Progenitor cell of endocrine pancreas (in vitro differentiated cells): ENCODE measurements around the gene PLAAT3. TPM values are rescaled to one million over a fixed set of nuclear protein-coding genes. Genes with fewer than 3 reads are reported as not detected.
A peak's percentile ranks its signal among the peaks of the same experiment; 100 is the strongest.
"Not testable (repeated sequence)": the region's sequence is repeated elsewhere in the genome, so short reads cannot be mapped to it uniquely, and the experiment has no call there.

ENCODE experiments used
- DNase-seq: peaks from one replicate; pipeline ENCODE4 v3.0.0; 2021; ENCODE audit warnings: low spot score; ENCODE audit not compliant: unreplicated experiment
- H3K27ac Mint-ChIP-seq: 2 replicates; pipeline ENCODE4 v1.8.0; 2021; ENCODE audit warnings: mild to moderate bottlenecking, moderate library complexity, mixed read lengths
- H3K27me3 Mint-ChIP-seq: 2 replicates; pipeline ENCODE4 v1.8.0; 2021; ENCODE audit warnings: mixed read lengths
- H3K36me3 Mint-ChIP-seq: 2 replicates; pipeline ENCODE4 v1.8.0; 2022; ENCODE audit warnings: mixed read lengths; ENCODE audit not compliant: insufficient read depth
- H3K4me1 Mint-ChIP-seq: 2 replicates; pipeline ENCODE4 v1.8.0; 2021; ENCODE audit warnings: low read depth, mixed read lengths
- H3K4me3 Mint-ChIP-seq: 2 replicates; pipeline ENCODE4 v1.8.0; 2021; ENCODE audit warnings: low read depth, mild to moderate bottlenecking, moderate library complexity, mixed read lengths
- H3K9me3 Mint-ChIP-seq: 2 replicates; pipeline ENCODE4 v1.8.0; 2021; ENCODE audit warnings: low read depth, mixed read lengths
- CTCF ChIP-seq: fragments of 200-600 bp; sonication (generic); IDR thresholded peaks from one replicate; pipeline ENCODE4 v1.5.0; 2021; ENCODE audit warnings: antibody characterized with exemption, mild to moderate bottlenecking; ENCODE audit not compliant: unreplicated experiment
- total RNA-seq: library from RNA; stranded (reverse); gene quantifications from 2 replicates; pipeline ENCODE4 v1.2.1, GENCODE V29; 2021

The PLAAT3 gene
- total RNA-seq, 1 donor from 2014 or later = 46.3 TPM

DNA sequence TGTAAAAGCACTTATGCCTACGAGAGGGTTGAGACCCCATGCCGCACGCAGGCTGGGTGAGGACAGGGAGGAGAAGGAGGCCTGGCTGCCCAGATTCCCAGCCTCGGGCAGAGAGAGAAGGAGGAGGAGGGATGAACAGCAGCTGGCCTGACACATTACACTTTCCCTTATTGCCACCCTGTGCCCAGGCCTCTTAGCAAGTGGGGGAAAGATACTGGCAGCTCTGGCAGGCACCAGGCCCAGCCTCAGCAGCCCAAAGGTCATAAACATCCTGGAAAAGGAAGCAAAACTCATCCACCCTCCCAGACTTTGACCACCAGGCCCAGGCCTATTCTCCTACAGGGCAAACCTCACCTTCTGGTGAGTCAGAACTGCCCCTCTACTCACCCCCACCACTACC is 4.7 kb downstream of the PLAAT3 start:
- no peaks in the 10 kb centered on the region for H3K27me3 Mint-ChIP-seq
- peaks cover 4% of the 10 kb centered on the region for H3K36me3 Mint-ChIP-seq
- no peak for TF ChIP-seq CTCF
- no peak overlapping the region for H3K27ac Mint-ChIP-seq
- no peaks in the 10 kb centered on the region for H3K9me3 Mint-ChIP-seq
- peaks cover 19% of the 10 kb centered on the region for H3K4me1 Mint-ChIP-seq
- no peak for DNase-seq
- no peak overlapping the region for H3K4me3 Mint-ChIP-seq

DNA sequence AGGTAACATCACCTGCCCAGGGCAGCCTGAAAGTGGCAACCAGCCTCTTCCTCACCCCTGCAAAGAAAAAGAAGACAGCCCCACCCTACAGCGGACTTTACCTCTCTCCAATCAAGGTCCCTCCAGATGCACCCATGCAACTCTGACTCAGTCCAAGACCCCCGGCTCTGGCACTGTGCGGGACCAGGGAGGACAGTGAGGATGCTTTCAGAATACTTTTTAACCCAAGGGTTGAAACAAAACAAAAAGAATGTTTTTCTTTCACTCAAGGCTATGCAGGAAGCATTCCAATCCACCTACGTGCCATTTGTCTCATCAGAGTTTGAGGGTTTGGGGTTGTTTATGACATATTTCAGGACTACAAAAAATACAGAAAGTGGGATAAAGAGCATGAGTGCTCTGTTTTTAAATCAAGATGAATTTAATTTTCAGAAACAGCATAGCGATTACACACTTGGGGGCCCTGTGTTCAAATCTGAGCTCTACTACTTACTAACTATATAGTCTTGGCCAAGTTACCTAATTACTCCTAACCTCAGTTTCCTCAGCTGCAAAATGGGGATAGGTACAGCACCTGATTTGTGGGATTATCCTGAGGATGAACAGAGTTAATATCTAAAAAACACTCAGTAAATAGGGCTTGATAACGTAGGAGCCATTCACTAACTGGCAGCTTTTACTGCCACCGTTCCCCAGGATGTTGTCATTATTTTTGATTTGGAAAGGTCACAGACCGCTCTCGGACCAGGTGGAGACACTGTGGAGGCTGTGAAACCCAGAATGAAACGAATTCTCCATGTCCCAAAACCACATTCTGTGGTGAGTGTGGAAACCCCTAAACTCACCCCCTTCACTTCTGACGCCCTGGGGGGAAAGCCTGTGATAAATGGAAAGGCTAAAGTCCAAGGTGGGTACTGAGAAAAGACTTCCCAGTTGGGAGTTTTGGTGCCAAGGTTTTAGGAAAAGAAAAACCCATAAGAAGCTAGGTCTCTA is 5.6 kb downstream of the PLAAT3 start:
- no peak for TF ChIP-seq CTCF
- Mint-ChIP-seq H3K36me3 (peaks cover 4% of the 10 kb centered on the region), H3K27ac (no peak overlapping the region), H3K4me1 (peaks cover 22% of the 10 kb centered on the region), H3K27me3 (no peaks in the 10 kb centered on the region), H3K9me3 (no peaks in the 10 kb centered on the region), H3K4me3 (no peak overlapping the region)
- no peak for DNase-seq

- Mint-ChIP-seq H3K4me1 (peaks cover 11% of the 10 kb centered on the region), H3K9me3 (no peaks in the 10 kb centered on the region), H3K27me3 (no peaks in the 10 kb centered on the region), H3K36me3 (peaks cover 9% of the 10 kb centered on the region), H3K4me3 (peak overlapping the region; percentile 19), H3K27ac (peak overlapping the region; percentile 96)
- no peak for TF ChIP-seq CTCF
- no peak for DNase-seq
Observed at GRCh38 chr11:63603180-63603518, 11.1 kb downstream of the PLAAT3 start.

- Mint-ChIP-seq H3K4me1 (peaks cover 11% of the 10 kb centered on the region), H3K27ac (peak overlapping the region; percentile 96), H3K36me3 (peaks cover 12% of the 10 kb centered on the region)
- not testable (repeated sequence) for H3K4me3 Mint-ChIP-seq, DNase-seq, H3K27me3 Mint-ChIP-seq, H3K9me3 Mint-ChIP-seq
Observed at GRCh38 chr11:63602290-63603179, 11.7 kb downstream of the PLAAT3 start.

DNA sequence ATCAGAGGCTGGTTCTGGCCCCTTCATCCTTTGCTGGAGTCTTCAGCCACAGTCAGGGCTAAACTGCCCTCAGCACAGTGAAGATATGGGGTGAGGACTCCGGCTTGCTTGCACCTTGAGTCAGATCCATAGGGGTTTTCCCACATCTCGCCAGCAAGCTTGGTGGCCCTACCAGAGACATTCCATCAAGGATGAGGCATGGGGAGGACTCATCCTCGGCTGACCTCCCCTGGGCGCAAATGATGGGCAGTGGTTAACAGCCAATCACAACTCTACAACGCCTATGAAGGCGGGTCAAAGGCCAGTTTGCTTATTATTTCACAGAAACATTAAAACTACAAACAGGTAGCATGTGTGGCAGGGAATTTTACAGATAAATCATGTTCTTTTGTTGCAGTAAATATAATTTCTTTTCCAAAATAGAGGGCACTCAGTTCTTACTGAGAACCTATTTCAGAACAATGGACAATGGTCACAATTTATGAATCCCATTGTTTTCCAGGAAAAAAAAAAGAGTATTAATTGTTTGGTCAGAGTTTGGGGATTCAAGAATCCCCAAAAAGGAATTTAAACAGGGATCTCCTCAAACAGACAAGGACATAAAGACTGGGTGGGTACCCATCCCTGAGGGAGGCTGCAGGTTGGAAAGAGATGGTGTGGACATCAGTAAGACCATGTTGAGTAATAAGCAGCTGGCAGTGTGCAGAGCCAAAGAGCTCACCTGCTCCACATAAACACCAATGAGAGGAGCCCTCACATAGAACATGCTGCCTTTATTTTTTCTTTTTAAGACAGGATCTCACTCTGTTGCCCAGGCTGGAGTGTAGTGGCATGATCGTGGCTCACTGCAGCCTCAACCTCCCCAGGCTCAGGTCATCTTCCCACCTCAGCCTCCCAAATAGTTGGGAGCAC is 14.8 kb downstream of the PLAAT3 start:
- no peak for TF ChIP-seq CTCF

More for the DNA sequence above, 14.8 kb downstream of the PLAAT3 start:
- peaks cover 11% of the 10 kb centered on the region for H3K4me1 Mint-ChIP-seq
- peaks cover 25% of the 10 kb centered on the region for H3K36me3 Mint-ChIP-seq
- no peak overlapping the region for H3K27ac Mint-ChIP-seq
- no peak overlapping the region for H3K4me3 Mint-ChIP-seq
- no peaks in the 10 kb centered on the region for H3K9me3 Mint-ChIP-seq
- H3K27me3 Mint-ChIP-seq = no peaks in the 10 kb centered on the region
- DNase-seq = no peak
